ENCODE measurements around the gene PCDH8.

The PCDH8 gene

GRCh38 chr13:52851137-52851962 is 2.9 kb upstream of the PCDH8 start:
- in situ Hi-C loops (cut with MboI; ENCODE audit: low pct_unique_long_range_greater_than_20kb, low sequenced_read_pairs) = no loop called here
- DNase-seq = no peak

GRCh38 chr13:52850396-52851136 is 2.1 kb upstream of the PCDH8 start:
- in situ Hi-C loops (cut with MboI; ENCODE audit: low pct_unique_long_range_greater_than_20kb, low sequenced_read_pairs) = no loop called here
- peak; percentile 57 for DNase-seq

GRCh38 chr13:52850072-52850395 is 1.6 kb upstream of the PCDH8 start:
- in situ Hi-C loops (cut with MboI; ENCODE audit: low pct_unique_long_range_greater_than_20kb, low sequenced_read_pairs) = no loop called here
- no peak for DNase-seq

DNA sequence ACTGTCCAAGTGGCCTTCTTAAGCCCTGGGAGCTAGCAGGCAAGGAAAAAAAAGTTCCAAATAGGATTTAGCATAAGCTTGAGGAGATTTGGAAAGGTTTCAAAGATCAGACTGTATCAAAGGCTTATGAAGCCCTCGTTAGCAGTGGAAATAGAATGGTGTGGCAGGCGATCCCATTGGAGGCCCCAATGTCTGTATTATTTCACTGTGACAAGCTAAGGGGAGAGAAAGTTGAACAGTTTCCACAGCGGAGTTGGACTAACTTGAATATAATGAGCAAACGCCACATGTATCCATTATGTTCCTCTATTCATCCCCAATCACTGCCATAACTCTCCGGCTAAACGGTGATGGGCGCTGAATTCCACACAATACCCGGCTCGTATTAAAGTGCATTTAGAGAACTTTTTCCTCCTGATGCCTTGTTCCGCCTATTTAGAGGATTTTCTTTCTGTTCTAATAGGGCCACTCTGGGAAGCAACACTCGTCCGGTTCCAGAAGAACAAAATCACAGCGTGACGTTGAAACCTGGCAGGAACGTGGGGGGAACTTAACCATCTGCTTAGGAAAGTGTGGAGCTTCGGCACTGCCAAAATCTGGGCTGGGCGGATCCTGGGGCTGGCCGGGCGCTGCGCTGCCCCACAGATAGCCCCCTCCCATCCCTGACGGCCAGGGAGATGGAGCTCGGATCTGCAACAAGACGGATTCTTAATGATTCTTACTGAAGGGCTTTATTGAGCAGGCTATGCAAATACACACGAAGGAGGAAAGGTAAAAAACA is 1.0 kb upstream of the PCDH8 start:
- DNase-seq = no peak
- in situ Hi-C loops (cut with MboI; ENCODE audit: low pct_unique_long_range_greater_than_20kb, low sequenced_read_pairs) = no loop called here

DNA sequence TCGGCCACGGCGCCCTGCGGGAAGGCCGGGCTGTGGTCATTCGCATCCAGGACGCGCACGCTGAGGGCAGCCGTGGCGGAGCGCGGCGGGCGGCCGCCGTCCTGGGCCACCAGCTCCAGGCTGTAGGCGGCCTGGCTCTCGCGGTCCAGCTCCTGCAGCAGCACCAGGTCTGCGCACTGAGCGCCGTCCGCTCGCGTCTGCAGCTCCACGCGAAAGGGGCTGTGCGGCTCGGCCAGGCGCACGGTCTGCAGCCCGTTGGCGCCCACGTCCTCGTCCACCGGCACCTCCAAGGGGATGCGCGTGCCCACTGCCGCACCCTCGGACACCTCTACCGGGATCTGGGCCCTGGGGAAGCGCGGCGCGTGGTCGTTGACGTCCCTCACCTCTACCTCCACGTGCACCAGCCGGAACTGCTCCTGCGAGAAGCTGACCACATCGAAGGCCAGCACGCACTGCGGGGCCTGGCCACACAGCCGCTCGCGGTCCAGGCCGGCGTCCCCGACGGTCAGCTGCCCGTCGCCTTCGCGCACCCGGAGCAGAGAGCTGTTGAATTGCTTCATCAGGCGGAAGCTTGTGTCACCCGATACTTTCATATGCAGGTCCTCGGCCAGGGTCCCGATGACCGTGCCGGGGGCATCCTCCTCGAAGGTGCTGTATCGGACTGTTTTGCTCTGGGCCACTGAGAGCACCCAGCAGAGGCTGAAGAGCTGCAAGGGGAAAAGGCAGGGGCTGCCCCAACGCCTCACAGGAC is 583 bp downstream of the PCDH8 start:
- DNase-seq = no peak
- in situ Hi-C loops (cut with MboI; ENCODE audit: low pct_unique_long_range_greater_than_20kb, low sequenced_read_pairs) = no loop called here

DNA sequence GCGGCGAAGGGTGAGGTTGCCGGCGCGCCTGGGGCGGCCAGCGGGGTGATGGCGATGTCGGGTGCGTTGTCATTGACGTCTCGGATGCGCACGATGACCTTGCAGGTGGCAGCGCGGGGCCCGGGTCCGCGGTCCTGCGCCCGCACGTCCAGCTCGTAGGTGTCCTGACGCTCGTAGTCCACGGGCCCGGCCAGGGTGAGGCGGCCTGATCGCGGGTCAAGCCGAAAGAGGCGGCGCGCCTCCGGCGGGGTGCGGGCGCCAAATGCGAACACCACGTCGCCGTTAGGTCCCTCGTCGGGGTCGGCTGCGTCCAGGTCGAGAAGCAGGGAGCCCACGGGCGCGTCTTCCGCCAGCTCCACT is 1.1 kb downstream of the PCDH8 start:
- in situ Hi-C loops (cut with MboI; ENCODE audit: low pct_unique_long_range_greater_than_20kb, low sequenced_read_pairs) = no loop called here
- no peak for DNase-seq

DNA sequence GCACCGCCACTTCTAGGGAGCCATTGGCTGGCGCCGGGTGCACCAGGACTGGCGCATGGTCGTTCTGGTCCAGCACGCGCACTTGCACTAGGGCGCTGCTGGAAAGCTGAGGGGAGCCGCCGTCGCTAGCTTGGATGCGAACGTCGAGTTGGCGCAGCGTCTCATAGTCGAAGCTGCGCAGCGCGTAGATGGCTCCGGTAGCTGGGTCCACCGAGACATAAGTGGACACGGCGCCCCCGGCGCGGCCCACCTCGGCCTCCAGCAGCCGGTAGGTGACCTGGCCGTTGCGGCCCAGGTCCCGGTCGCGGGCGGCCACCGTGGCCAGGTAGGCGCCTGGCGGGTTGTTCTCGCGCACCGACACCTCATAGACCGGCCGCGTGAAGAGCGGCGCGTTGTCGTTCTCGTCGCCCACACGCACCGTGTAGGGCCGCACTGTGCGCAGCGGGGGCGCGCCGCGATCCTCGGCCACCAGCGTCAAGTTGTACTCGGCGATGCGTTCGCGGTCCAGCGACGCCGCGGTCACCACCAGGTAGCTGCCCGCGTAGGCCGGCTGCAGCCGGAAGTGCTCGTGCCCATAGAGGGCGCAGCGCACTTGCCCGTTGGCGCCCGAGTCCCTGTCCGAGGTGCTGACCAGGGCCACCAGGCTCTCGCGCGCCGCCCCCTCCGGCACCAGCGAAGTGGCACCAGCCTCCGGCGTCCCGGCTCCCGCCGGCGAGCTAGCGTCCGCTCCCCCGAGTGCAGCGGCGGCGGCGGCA is 1.7 kb downstream of the PCDH8 start:
- in situ Hi-C loops (cut with MboI; ENCODE audit: low pct_unique_long_range_greater_than_20kb, low sequenced_read_pairs) = no loop called here
- no peak for DNase-seq

- in situ Hi-C loops (cut with MboI; ENCODE audit: low pct_unique_long_range_greater_than_20kb, low sequenced_read_pairs) = no loop called here
- peak; percentile 26 for DNase-seq
These were observed 2.5 kb downstream of the PCDH8 start for GRCh38 chr13:52845766-52846566.

GRCh38 chr13:52845334-52845761 is 3.1 kb downstream of the PCDH8 start:
- in situ Hi-C loops (cut with MboI; ENCODE audit: low pct_unique_long_range_greater_than_20kb, low sequenced_read_pairs) = no loop called here
- no peak for DNase-seq

DNA sequence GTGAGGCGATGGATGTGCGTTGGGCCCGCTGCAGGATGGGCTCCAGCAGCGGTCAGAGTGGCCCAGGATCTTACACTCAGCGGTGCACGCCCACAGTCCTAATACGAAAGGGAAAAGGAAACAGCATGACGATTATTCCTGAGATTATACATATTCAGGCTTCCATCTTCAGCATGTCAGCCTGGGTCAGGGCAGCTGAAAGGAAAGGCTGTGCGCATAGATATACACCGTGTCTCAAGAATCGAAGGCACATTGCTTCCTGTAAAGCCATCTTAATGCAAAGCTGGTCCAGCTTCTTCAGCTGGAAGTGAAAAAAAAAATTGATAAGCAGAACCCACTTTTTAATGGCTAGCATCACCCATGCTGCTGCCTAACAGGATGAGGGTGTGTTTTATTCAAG is 3.6 kb downstream of the PCDH8 start:
- DNase-seq = no peak
- in situ Hi-C loops (cut with MboI; ENCODE audit: low pct_unique_long_range_greater_than_20kb, low sequenced_read_pairs) = no loop called here

GRCh38 chr13:52842441-52842840 is 6.0 kb downstream of the PCDH8 start:
- in situ Hi-C loops (cut with MboI; ENCODE audit: low pct_unique_long_range_greater_than_20kb, low sequenced_read_pairs) = no loop called here

GRCh38 chr13:52840066-52840465 is 8.4 kb downstream of the PCDH8 start:
- in situ Hi-C loops (cut with MboI; ENCODE audit: low pct_unique_long_range_greater_than_20kb, low sequenced_read_pairs) = no loop called here
- no peak for DNase-seq

More at GRCh38 chr13:52842441-52842840, 6.0 kb downstream of the PCDH8 start:
- no peak for DNase-seq

DNA sequence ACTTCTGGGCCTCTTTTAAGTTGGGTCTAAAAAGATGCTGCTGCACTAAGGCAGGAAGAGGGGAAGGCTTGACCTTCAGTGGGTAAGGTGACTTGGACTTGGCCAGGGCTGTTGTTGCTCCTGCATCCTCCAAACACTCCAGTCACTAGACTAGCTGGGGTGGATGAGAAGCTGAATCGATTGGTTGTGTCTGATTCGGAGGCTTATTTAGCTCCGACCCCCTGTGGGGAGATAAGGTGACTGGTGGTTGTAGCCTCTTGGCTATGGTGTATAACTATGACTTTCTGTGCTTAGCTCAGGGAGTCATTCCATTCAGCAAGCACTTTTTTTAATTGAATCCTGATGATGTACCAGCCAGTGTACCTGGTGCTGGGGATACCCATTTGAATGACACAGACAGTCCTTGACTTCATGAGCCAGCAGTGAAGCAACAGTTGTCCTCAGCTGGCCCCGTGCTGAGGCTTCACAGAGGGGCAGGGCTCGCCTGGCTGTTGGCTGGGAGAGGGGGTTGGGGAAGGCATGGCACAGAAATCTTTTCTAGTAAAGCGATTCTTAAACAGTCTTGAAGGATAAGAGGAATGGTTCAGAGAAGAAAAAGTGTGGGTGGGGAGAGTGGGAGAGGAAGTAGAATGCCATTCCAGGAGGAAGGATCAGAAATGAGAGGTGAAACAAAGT is 9.9 kb downstream of the PCDH8 start:
- in situ Hi-C loops (cut with MboI; ENCODE audit: low pct_unique_long_range_greater_than_20kb, low sequenced_read_pairs) = no loop called here
- DNase-seq = no peak

GRCh38 chr13:52837850-52838249 is 10.6 kb downstream of the PCDH8 start:
- no peak for DNase-seq
- in situ Hi-C loops (cut with MboI; ENCODE audit: low pct_unique_long_range_greater_than_20kb, low sequenced_read_pairs) = no loop called here

DNA sequence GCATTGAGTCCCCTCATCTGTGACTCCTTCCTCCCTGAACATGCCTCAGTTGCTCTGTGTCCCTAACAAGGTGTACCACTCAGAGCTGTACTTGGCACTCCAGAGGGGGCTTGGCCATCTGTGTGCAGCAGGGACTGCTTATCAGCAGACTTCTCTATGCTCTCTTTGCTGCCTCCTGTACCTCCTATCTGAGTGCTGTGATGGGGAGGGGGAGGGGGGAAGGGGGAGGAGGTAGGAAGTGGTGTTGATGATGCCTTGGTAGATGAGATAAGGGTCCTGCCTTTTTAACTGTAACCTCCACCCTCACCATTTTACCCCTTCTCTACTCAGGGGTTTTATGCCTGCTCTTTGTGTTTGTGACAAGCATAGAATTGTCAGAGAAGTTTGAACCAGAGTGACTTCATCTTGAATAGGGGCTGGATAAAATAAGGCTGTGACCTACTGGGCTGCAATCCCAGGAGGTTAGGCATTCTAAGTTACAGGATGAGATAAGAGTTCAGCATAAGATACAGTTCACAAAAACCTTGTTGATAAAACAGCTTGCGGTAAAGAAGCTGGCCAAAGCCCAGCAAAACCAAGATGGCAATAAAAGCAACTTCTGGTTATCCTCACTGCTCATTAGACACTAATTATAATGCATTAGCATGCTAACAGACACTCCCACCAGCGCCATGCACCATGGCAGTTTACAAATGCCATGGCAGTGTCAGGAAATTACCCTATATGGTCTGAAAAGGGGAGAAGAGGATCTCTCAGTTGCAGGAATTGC is 13.2 kb downstream of the PCDH8 start:
- in situ Hi-C loops (cut with MboI; ENCODE audit: low pct_unique_long_range_greater_than_20kb, low sequenced_read_pairs) = no loop called here
- DNase-seq = no peak

- no peak for DNase-seq
- in situ Hi-C loops (cut with MboI; ENCODE audit: low pct_unique_long_range_greater_than_20kb, low sequenced_read_pairs) = no loop called here
These were observed 15.1 kb downstream of the PCDH8 start for GRCh38 chr13:52833296-52833875.

Measured in KBM-7 (cell line).